IMR-90 (cell line): ENCODE data around the gene CAPN10. TPM values are rescaled to one million over a fixed set of nuclear protein-coding genes. Genes with fewer than 3 reads are reported as not detected.

ENCODE experiments used
- ATAC-seq: fragments of 200-7000 bp; cut with Tn5 transposase; 2 replicates; pipeline ENCODE4 v1.9.1; 2020; ENCODE audit warnings: low read depth, mild to moderate bottlenecking, moderate library complexity
- BruUV-seq: library from RNA; stranded (reverse); fragments of 400-500 nt; replicated peaks from 2 replicates; lab custom pipeline; 2021; lab: Mats Ljungman, UMichigan
- CTCF ChIA-PET: fragments of 300-600 bp; formaldehyde crosslinking; extraction: SDS; loops from one replicate; lab custom pipeline; 2021; ENCODE audit warnings: antibody characterized with exemption; lab: Yijun Ruan, JAX
- POLR2A ChIA-PET: fragments of 300-600 bp; sonication (Branson Sonifier 250); formaldehyde crosslinking; loops from one replicate; lab custom pipeline; 2022; ENCODE audit warnings: antibody characterized with exemption; ENCODE audit not compliant: unreplicated experiment; lab: Charles Lee
- DNase-seq: peaks from one replicate; pipeline ENCODE4 v3.0.0; 2013
- H2AFZ ChIP-seq: replicated peaks from 2 replicates; pipeline ENCODE3; 2013; ENCODE audit warnings: low read length, mild to moderate bottlenecking; ENCODE audit not compliant: poor library complexity
- H2AK5ac ChIP-seq: 2 replicates; pipeline ENCODE4 v1.6.1; 2013; ENCODE audit warnings: low read depth, low read length, inconsistent platforms
- H2AK9ac ChIP-seq: replicated peaks from 2 replicates; pipeline ENCODE3; 2013; ENCODE audit warnings: mild to moderate bottlenecking, low read depth, low read length, moderate library complexity; ENCODE audit not compliant: poor library complexity
- H2BK120ac ChIP-seq: 2 replicates; pipeline ENCODE4 v1.6.1; 2013; ENCODE audit warnings: low read depth, low read length, inconsistent platforms
- H2BK15ac ChIP-seq: 3 replicates; pipeline ENCODE4 v1.6.1; 2013; ENCODE audit warnings: low read depth, low read length, inconsistent platforms
- H2BK20ac ChIP-seq: 2 replicates; pipeline ENCODE4 v1.6.1; 2013; ENCODE audit warnings: low read depth, mild to moderate bottlenecking, inconsistent platforms, low read length, moderate library complexity
- H2BK5ac ChIP-seq: 2 replicates; pipeline ENCODE4 v1.6.1; 2013; ENCODE audit warnings: mild to moderate bottlenecking, low read depth, low read length, inconsistent platforms; ENCODE audit not compliant: poor library complexity, severe bottlenecking
- H3K14ac ChIP-seq: replicated peaks from 2 replicates; pipeline ENCODE4 v1.6.1; 2013; ENCODE audit warnings: low read depth, low read length, inconsistent platforms
- H3K18ac ChIP-seq: 2 replicates; pipeline ENCODE4 v1.6.1; 2013; ENCODE audit warnings: low read depth, low read length, control low read depth
- H3K23ac ChIP-seq: 2 replicates; pipeline ENCODE4 v1.6.1; 2013; ENCODE audit warnings: low read depth, low read length, inconsistent platforms
- H3K27ac ChIP-seq: 2 replicates; pipeline ENCODE4 v1.5.1; 2013; ENCODE audit warnings: mild to moderate bottlenecking, control low read depth, low read length; ENCODE audit not compliant: insufficient read depth
- H3K27me3 ChIP-seq: 2 replicates; pipeline ENCODE4 v1.6.1; 2013; ENCODE audit warnings: low read length; ENCODE audit not compliant: control insufficient read depth, insufficient read depth
- H3K36me3 ChIP-seq: 2 replicates; pipeline ENCODE4 v1.6.1; 2013; ENCODE audit warnings: low read length, mixed read lengths; ENCODE audit not compliant: control insufficient read depth, insufficient read depth
- H3K4ac ChIP-seq: 2 replicates; pipeline ENCODE4 v1.6.1; 2013; ENCODE audit warnings: low read depth, low read length, inconsistent platforms
- H3K4me1 ChIP-seq: 2 replicates; pipeline ENCODE4 v1.6.1; 2013; ENCODE audit warnings: low read length, mixed read lengths; ENCODE audit not compliant: control insufficient read depth, insufficient read depth
- H3K4me2 ChIP-seq: 2 replicates; pipeline ENCODE4 v1.6.1; 2013; ENCODE audit warnings: low read depth, mild to moderate bottlenecking, control low read depth, low read length, moderate library complexity
- H3K4me3 ChIP-seq: 2 replicates; pipeline ENCODE4 v1.5.1; 2013; ENCODE audit warnings: low read depth, mild to moderate bottlenecking, control low read depth, low read length, moderate library complexity; ENCODE audit not compliant: insufficient read depth
- H3K56ac ChIP-seq: 2 replicates; pipeline ENCODE4 v1.6.1; 2013; ENCODE audit warnings: low read length, inconsistent platforms; ENCODE audit not compliant: insufficient read depth; ENCODE audit errors: extremely low read depth
- H3K79me1 ChIP-seq, 2 experiments: 2 replicates each; pipeline ENCODE4 v1.6.1; 2013; ENCODE audit warnings: low read length in 2 of 2, inconsistent platforms in 1 of 2, low read depth in 1 of 2
- H3K9ac ChIP-seq: 2 replicates; pipeline ENCODE4 v1.6.1; 2013; ENCODE audit warnings: low read depth, low read length, control low read depth
- H3K9me1 ChIP-seq: 2 replicates; pipeline ENCODE4 v1.6.1; 2013; ENCODE audit warnings: low read length, inconsistent platforms; ENCODE audit not compliant: insufficient read depth
- H3K9me3 ChIP-seq: 2 replicates; pipeline ENCODE4 v1.6.1; 2013; ENCODE audit warnings: low read length; ENCODE audit not compliant: control insufficient read depth, insufficient read depth
- H4K20me1 ChIP-seq: 2 replicates; pipeline ENCODE4 v1.6.1; 2013; ENCODE audit warnings: low read length, inconsistent platforms; ENCODE audit not compliant: insufficient read depth
- H4K5ac ChIP-seq: 2 replicates; pipeline ENCODE4 v1.6.1; 2013; ENCODE audit warnings: mild to moderate bottlenecking, low read depth, low read length, control low read depth
- H4K8ac ChIP-seq, 2 experiments: 2 replicates each; pipeline ENCODE4 v1.6.1; 2013; ENCODE audit warnings: low read depth in 2 of 2, low read length in 2 of 2, control low read depth in 1 of 2, inconsistent platforms in 1 of 2
- H4K91ac ChIP-seq: 2 replicates; pipeline ENCODE4 v1.6.1; 2013; ENCODE audit warnings: low read depth, low read length, inconsistent platforms; ENCODE audit not compliant: insufficient read depth
- BHLHE40 ChIP-seq: fragments of 150-350 bp; IDR thresholded peaks from 2 replicates; pipeline ENCODE4 v1.6.1; 2016; ENCODE audit warnings: mild to moderate bottlenecking, low read depth, low read length
- CEBPB ChIP-seq: IDR thresholded peaks from 2 replicates; pipeline ENCODE4 v1.6.1; 2012; ENCODE audit warnings: low read depth, low read length, improper control_type of control experiment
- CHD1 ChIP-seq: IDR thresholded peaks from 2 replicates; pipeline ENCODE4 v1.6.1; 2012; ENCODE audit warnings: low read depth, low read length, improper control_type of control experiment
- FOS ChIP-seq: fragments of 150-350 bp; IDR thresholded peaks from 2 replicates; pipeline ENCODE4 v1.6.1; 2016; ENCODE audit warnings: low read depth, low read length
- MAFK ChIP-seq: IDR thresholded peaks from 2 replicates; pipeline ENCODE4 v1.6.1; 2012; ENCODE audit warnings: low read depth, low read length, improper control_type of control experiment
- MAZ ChIP-seq: IDR thresholded peaks from 2 replicates; pipeline ENCODE4 v1.6.1; 2012; ENCODE audit warnings: low read depth, mild to moderate bottlenecking, low read length, improper control_type of control experiment, moderate library complexity, borderline replicate concordance
- MXI1 ChIP-seq: IDR thresholded peaks from 2 replicates; pipeline ENCODE4 v1.6.1; 2012; ENCODE audit warnings: low read depth, mild to moderate bottlenecking, low read length, moderate library complexity, borderline replicate concordance
- NFE2L2 ChIP-seq: fragments of 150-350 bp; IDR thresholded peaks from 2 replicates; pipeline ENCODE4 v1.6.1; 2016; ENCODE audit warnings: low read depth, mild to moderate bottlenecking, low read length
- POLR2A ChIP-seq: IDR thresholded peaks from 2 replicates; pipeline ENCODE4 v1.6.1; 2012; ENCODE audit warnings: mild to moderate bottlenecking, low read depth, low read length
- RAD21 ChIP-seq: IDR thresholded peaks from 2 replicates; pipeline ENCODE4 v1.6.1; 2012; ENCODE audit warnings: low read length, improper control_type of control experiment
- RCOR1 ChIP-seq: IDR thresholded peaks from 2 replicates; pipeline ENCODE4 v1.6.1; 2012; ENCODE audit warnings: mild to moderate bottlenecking, low read length, improper control_type of control experiment; ENCODE audit not compliant: insufficient replicate concordance
- RFX5 ChIP-seq: IDR thresholded peaks from 2 replicates; pipeline ENCODE4 v1.8.0; 2012; ENCODE audit warnings: low read depth, mild to moderate bottlenecking, low read length, moderate library complexity
- SMC3 ChIP-seq: fragments of 150-350 bp; IDR thresholded peaks from 2 replicates; pipeline ENCODE4 v1.6.1; 2016; ENCODE audit warnings: low read depth, mild to moderate bottlenecking, antibody characterized with exemption, low read length, moderate library complexity
- WGBS, 2 experiments: methylation state at CpG; one replicate each; pipeline versions ENCODE4 v1.1.5 to v1.1.7; 2013; ENCODE audit warnings: missing lambda C conversion rate in 2 of 2; ENCODE audit not compliant: insufficient read length in 1 of 2; ENCODE audit errors: extremely low coverage in 2 of 2; 5-methylcytosine and 5-hydroxymethylcytosine counted together
- dilution Hi-C: fragments of 300-500 bp; cut with HindIII; formaldehyde crosslinking; loops from one replicate; pipeline ENCODE4 v1.14.3; 2018; ENCODE audit warnings: low sequenced_read_pairs; ENCODE audit not compliant: unreplicated experiment
- in situ Hi-C: fragments of 300-500 bp; cut with MboI; formaldehyde crosslinking; loops from 3 replicates; pipeline ENCODE4 v1.14.3; 2019; ENCODE audit warnings: low sequenced_read_pairs, inconsistent platforms, mixed read lengths
- intact Hi-C: fragments of 100-400 bp; cut with micrococcal nuclease; formaldehyde crosslinking; loops from 2 replicates; pipeline ENCODE4 v1.10.0; 2022
- polyA plus RNA-seq, 3 experiments: library from polyadenylated mRNA; depleted of rRNA; stranded (reverse); fragments of >200 nt; gene quantifications; 2 replicates each; pipeline ENCODE4 v1.2.3, GENCODE V29; 2012; ENCODE audit warnings: low replicate concordance in 1 of 3
- total RNA-seq: library from RNA; depleted of rRNA; stranded (reverse); fragments of >200 nt; gene quantifications from 2 replicates; pipeline ENCODE4 v1.2.3, GENCODE V29; 2012
- TF ChIP-seq, protein P1 (sequence below): fragments of 150-350 bp; IDR thresholded peaks from 2 replicates; pipeline ENCODE4 v1.6.1; 2016; ENCODE audit warnings: low read depth, mild to moderate bottlenecking, low read length, moderate library complexity, borderline replicate concordance
- TF ChIP-seq, protein P2 (sequence below): conservative IDR thresholded peaks from 2 replicates; pipeline ENCODE4 v1.5.1; 2012; ENCODE audit warnings: mild to moderate bottlenecking, low read depth, low read length, improper control_type of control experiment
- TF ChIP-seq, protein P3 (sequence below): fragments of 150-350 bp; IDR thresholded peaks from 2 replicates; pipeline ENCODE4 v1.6.1; 2017; ENCODE audit warnings: mild to moderate bottlenecking, antibody characterized with exemption, low read length, low read depth

The CAPN10 gene
- total and polyA plus RNA-seq, 2 of the 4 experiments (the other 2 are of a cell fraction): 6.3 to 20.9 TPM

DNA sequence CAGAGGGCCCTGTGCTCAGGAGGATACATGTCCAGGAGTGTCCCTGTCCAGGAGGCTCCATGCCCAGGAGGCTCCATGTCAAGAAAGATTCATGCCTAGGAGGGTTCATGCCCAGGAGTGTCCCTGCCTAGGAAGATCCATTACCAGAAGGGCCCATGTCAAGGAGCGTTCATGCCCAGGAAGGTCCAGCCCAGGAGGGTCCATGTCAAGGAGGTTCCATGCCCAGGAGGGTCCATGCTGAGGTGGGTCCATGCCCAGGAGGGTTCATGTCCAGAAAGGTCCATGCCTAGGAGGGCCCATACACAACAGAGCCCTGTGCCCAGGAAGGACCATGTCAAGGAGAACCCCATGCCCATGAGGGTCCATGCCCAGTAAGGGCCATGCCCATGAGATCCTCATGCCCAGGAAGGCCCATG is 45.8 kb downstream of the CAPN10 start:
- Histone ChIP-seq H2BK20ac (no peak overlapping the region), H3K23ac (no peak overlapping the region), H2BK15ac (no peak overlapping the region), H3K36me3 (no peaks in the 10 kb centered on the region), H4K20me1 (no peaks in the 10 kb centered on the region), H3K9ac (no peak overlapping the region), H2AFZ (no peak overlapping the region), H3K4me1 (no peaks in the 10 kb centered on the region), H3K27me3 (peaks cover 14% of the 10 kb centered on the region; the same call in 1 of the 2 replicates), H3K9me1 (no peaks in the 10 kb centered on the region), H3K9me3 (peaks cover 11% of the 10 kb centered on the region), H3K27ac (no peak overlapping the region), H2AK9ac (no peak overlapping the region), H3K18ac (no peak overlapping the region), H2AK5ac (no peak overlapping the region), H2BK5ac (no peak overlapping the region), H3K4me3 (no peak overlapping the region), H4K5ac (no peak overlapping the region), H3K79me1 (no peaks in the 10 kb centered on the region), H3K56ac (no peak overlapping the region), H3K4me2 (no peak overlapping the region), H3K14ac (no peak overlapping the region), H3K4ac (no peak overlapping the region), H2BK120ac (no peak overlapping the region), H4K91ac (no peak overlapping the region), H4K8ac (no peak overlapping the region)
- 75% methylated on average over 1 of the region's 1 CpG; no CpG with 5 or more reads in 1 of the 2 experiments for WGBS, 2 experiments
- intact Hi-C loops (no loop called here), dilution Hi-C loops (no loop called here), in situ Hi-C loops (no loop called here)
- DNase-seq (no peak), ATAC-seq (no peak)
- TF ChIP-seq FOS (no peak), RAD21 (no peak), POLR2A (no peak), CEBPB (no peak), RCOR1 (no peak), RFX5 (no peak), MXI1 (no peak), MAFK (no peak), NFE2L2 (no peak), CHD1 (no peak), MAZ (no peak), SMC3 (no peak), BHLHE40 (no peak)
- TF ChIP-seq, protein P1, sequence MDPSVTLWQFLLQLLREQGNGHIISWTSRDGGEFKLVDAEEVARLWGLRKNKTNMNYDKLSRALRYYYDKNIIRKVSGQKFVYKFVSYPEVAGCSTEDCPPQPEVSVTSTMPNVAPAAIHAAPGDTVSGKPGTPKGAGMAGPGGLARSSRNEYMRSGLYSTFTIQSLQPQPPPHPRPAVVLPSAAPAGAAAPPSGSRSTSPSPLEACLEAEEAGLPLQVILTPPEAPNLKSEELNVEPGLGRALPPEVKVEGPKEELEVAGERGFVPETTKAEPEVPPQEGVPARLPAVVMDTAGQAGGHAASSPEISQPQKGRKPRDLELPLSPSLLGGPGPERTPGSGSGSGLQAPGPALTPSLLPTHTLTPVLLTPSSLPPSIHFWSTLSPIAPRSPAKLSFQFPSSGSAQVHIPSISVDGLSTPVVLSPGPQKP: no peak
- TF ChIP-seq, protein P2, sequence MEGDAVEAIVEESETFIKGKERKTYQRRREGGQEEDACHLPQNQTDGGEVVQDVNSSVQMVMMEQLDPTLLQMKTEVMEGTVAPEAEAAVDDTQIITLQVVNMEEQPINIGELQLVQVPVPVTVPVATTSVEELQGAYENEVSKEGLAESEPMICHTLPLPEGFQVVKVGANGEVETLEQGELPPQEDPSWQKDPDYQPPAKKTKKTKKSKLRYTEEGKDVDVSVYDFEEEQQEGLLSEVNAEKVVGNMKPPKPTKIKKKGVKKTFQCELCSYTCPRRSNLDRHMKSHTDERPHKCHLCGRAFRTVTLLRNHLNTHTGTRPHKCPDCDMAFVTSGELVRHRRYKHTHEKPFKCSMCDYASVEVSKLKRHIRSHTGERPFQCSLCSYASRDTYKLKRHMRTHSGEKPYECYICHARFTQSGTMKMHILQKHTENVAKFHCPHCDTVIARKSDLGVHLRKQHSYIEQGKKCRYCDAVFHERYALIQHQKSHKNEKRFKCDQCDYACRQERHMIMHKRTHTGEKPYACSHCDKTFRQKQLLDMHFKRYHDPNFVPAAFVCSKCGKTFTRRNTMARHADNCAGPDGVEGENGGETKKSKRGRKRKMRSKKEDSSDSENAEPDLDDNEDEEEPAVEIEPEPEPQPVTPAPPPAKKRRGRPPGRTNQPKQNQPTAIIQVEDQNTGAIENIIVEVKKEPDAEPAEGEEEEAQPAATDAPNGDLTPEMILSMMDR: no peak
- TF ChIP-seq, protein P3, sequence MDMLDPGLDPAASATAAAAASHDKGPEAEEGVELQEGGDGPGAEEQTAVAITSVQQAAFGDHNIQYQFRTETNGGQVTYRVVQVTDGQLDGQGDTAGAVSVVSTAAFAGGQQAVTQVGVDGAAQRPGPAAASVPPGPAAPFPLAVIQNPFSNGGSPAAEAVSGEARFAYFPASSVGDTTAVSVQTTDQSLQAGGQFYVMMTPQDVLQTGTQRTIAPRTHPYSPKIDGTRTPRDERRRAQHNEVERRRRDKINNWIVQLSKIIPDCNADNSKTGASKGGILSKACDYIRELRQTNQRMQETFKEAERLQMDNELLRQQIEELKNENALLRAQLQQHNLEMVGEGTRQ: no peak
- CTCF ChIA-PET: no interaction called here
- BruUV-seq: no TSS peak
- POLR2A ChIA-PET: no interaction called here
